GM12864 (cell line): Measurements from ENCODE around the gene MRPL27.

Experiments
- DNase-seq: peaks from one replicate; pipeline ENCODE4 v3.0.0-alpha.2; 2011; ENCODE audit warnings: low read depth
- H3K4me3 ChIP-seq: 2 replicates; pipeline ENCODE4 v1.5.1; 2011; ENCODE audit warnings: mild to moderate bottlenecking, low read depth, low read length, control low read depth
- TF ChIP-seq, protein P1 (sequence below): IDR thresholded peaks from 2 replicates; pipeline ENCODE4 v1.5.1; 2011; ENCODE audit warnings: low read depth, mild to moderate bottlenecking, moderate library complexity, low read length, control low read depth, inconsistent platforms; ENCODE audit errors: missing control alignments

MRPL27 gene

DNA sequence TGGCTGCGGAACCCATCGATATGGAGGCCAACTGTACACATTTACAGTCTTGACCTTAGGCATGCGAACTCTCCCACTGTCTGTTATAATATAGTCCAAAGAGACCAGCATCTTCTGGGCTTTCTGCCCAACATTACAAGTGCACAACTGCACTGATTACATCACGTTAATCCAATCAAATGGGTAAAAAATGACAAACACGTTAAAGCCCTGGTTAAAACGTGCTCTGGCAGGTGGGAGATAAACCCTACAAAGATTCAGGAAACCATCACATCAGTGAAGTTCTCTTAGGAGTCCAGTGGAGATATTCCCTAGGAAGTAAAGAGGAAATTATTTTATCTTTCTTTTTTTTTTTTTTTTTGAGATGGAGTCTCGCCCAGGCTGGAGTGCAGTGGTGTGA is 50.7 kb downstream of the MRPL27 start:
- DNase-seq: no peak
- no peak overlapping the region for H3K4me3 ChIP-seq
- TF ChIP-seq, protein P1, sequence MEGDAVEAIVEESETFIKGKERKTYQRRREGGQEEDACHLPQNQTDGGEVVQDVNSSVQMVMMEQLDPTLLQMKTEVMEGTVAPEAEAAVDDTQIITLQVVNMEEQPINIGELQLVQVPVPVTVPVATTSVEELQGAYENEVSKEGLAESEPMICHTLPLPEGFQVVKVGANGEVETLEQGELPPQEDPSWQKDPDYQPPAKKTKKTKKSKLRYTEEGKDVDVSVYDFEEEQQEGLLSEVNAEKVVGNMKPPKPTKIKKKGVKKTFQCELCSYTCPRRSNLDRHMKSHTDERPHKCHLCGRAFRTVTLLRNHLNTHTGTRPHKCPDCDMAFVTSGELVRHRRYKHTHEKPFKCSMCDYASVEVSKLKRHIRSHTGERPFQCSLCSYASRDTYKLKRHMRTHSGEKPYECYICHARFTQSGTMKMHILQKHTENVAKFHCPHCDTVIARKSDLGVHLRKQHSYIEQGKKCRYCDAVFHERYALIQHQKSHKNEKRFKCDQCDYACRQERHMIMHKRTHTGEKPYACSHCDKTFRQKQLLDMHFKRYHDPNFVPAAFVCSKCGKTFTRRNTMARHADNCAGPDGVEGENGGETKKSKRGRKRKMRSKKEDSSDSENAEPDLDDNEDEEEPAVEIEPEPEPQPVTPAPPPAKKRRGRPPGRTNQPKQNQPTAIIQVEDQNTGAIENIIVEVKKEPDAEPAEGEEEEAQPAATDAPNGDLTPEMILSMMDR: no peak

- DNase-seq: no peak
- TF ChIP-seq, protein P1: no peak
- H3K4me3 ChIP-seq: no peak overlapping the region
Measured at GRCh38 chr17:50319306-50320004, 53.5 kb downstream of the MRPL27 start.

GRCh38 chr17:50318501-50319285 is 54.3 kb downstream of the MRPL27 start:
- no peak overlapping the region for H3K4me3 ChIP-seq
- TF ChIP-seq, protein P1: no peak
- DNase-seq: no peak
